SU-DHL-6 (cell line): ENCODE data around the gene CYP3A7.
"Not testable (repeated sequence)": the region's sequence is repeated elsewhere in the genome, so short reads cannot be mapped to it uniquely, and the experiment has no call there.

Experiments used
- CTCF ChIP-seq: fragments of 200-600 bp; sonication (generic); IDR thresholded peaks from one replicate; pipeline ENCODE4 v1.5.1; 2017; ENCODE audit warnings: antibody characterized with exemption, mild to moderate bottlenecking, low read length, moderate library complexity; ENCODE audit not compliant: insufficient read depth, poor library complexity, severe bottlenecking
- EZH2phosphoT487 ChIP-seq: fragments of 200-600 bp; sonication (generic), shearing (Covaris generic); conservative IDR thresholded peaks from 2 replicates; pipeline ENCODE4 v1.6.1; 2018; ENCODE audit warnings: mild to moderate bottlenecking, antibody characterized with exemption, low read length, moderate library complexity, mixed read lengths

- not testable (repeated sequence) for TF ChIP-seq CTCF, EZH2phosphoT487
Measured at GRCh38 chr7:99745395-99745794, 10.4 kb upstream of the CYP3A7 start.
